K562 (cell line): Measurements from ENCODE around the gene PPP2R2B. TPM values are rescaled to one million over a fixed set of nuclear protein-coding genes. Genes with fewer than 3 reads are reported as not detected.
A peak's percentile ranks its signal among the peaks of the same experiment; 100 is the strongest.

ENCODE experiments used
- ATAC-seq: fragments of 200-7000 bp; cut with Tn5 transposase; 3 replicates; pipeline ENCODE4 v1.9.1; 2020; ENCODE audit warnings: moderate library complexity
- BruUV-seq: library from RNA; stranded (reverse); fragments of 400-500 nt; replicated peaks from 2 replicates; lab custom pipeline; 2021; lab: Mats Ljungman, UMichigan
- CTCF ChIA-PET: fragments of 300-600 bp; formaldehyde crosslinking; extraction: SDS; loops from one replicate; lab custom pipeline; 2021; ENCODE audit warnings: low intra/inter-chr PET ratio; lab: Yijun Ruan, JAX
- POLR2A ChIA-PET: fragments of 300-600, 350-650 bp; sonication (Branson Sonifier 250); formaldehyde crosslinking; extraction: SDS; loops from one replicate; lab custom pipeline; 2021; ENCODE audit warnings: antibody characterized with exemption, inconsistent platforms; lab: Yijun Ruan, JAX
- DNase-seq, 4 experiments: peaks; one replicate each; pipeline versions ENCODE4 v3.0.0 to v3.0.0-alpha.2; 2011 to 2018; ENCODE audit warnings: low spot score in 3 of 4, mixed read lengths in 3 of 4; ENCODE audit errors: extremely low read depth in 1 of 4
- FAIRE-seq: peaks from 2 replicates; lab custom pipeline; 2011; peaks lifted over from hg19 to GRCh38; lab: Jason Lieb, UNC
- H2AFZ ChIP-seq: 2 replicates; pipeline ENCODE4 v1.6.0; 2011; ENCODE audit warnings: low read depth, low read length, control low read depth, inconsistent platforms
- H3K27ac ChIP-seq: fragments of 200-600 bp; 3 replicates; pipeline ENCODE4 v1.8.0; 2011; ENCODE audit warnings: low read depth, mild to moderate bottlenecking, control low read depth, inconsistent platforms, low read length, moderate library complexity, mixed read lengths; ENCODE audit errors: extremely low read depth
- H3K27me3 ChIP-seq, 2 experiments: fragments of 300-600 bp in 1 of 2; 2 replicates in 1 of 2; 3 replicates in 1 of 2; pipeline versions ENCODE4 v1.6.0 to v1.8.0; 2011; ENCODE audit warnings: inconsistent platforms in 2 of 2, low read length in 2 of 2, mild to moderate bottlenecking in 1 of 2, mixed read lengths in 1 of 2, moderate library complexity in 1 of 2; ENCODE audit not compliant: control insufficient read depth in 2 of 2, insufficient read depth in 2 of 2
- H3K36me3 ChIP-seq: fragments of 300-600 bp; 3 replicates; pipeline ENCODE4 v1.8.0; 2011; ENCODE audit warnings: mild to moderate bottlenecking, low read length, inconsistent platforms; ENCODE audit not compliant: control insufficient read depth, insufficient read depth
- H3K4me1 ChIP-seq, 2 experiments: fragments of 200-600 bp in 1 of 2; replicated peaks in 1 of 2; 2 replicates in 1 of 2; 3 replicates in 1 of 2; pipeline versions ENCODE4 v1.5.1 to v1.8.0; 2011; ENCODE audit warnings: inconsistent platforms in 2 of 2, low read length in 2 of 2, mild to moderate bottlenecking in 1 of 2, mixed read lengths in 1 of 2, moderate library complexity in 1 of 2; ENCODE audit not compliant: control insufficient read depth in 2 of 2, insufficient read depth in 2 of 2
- H3K4me2 ChIP-seq: 2 replicates; pipeline ENCODE4 v1.6.1; 2011; ENCODE audit warnings: low read length, control low read depth, inconsistent platforms, mixed read lengths; ENCODE audit not compliant: insufficient read depth
- H3K4me3 ChIP-seq: fragments of 200-600 bp; sonication (generic), shearing (Covaris generic); 2 replicates; pipeline ENCODE4 v1.5.1; 2016; ENCODE audit warnings: control low read depth, inconsistent platforms
- H3K79me2 ChIP-seq: fragments of 200-600 bp; 3 replicates; pipeline ENCODE4 v1.8.0; 2011; ENCODE audit warnings: low read length, inconsistent platforms; ENCODE audit not compliant: control insufficient read depth, insufficient read depth
- H3K9ac ChIP-seq, 2 experiments: 2 replicates each; pipeline versions ENCODE4 v1.6.0 to v1.6.1; 2011; ENCODE audit warnings: low read depth in 2 of 2, low read length in 2 of 2, control low read depth in 1 of 2, inconsistent platforms in 1 of 2, mild to moderate bottlenecking in 1 of 2, mixed read lengths in 1 of 2; ENCODE audit not compliant: insufficient read depth in 1 of 2
- H3K9me1 ChIP-seq: one replicate; pipeline ENCODE4 v1.6.0; 2011; ENCODE audit warnings: inconsistent platforms, mild to moderate bottlenecking, low read length, moderate library complexity; ENCODE audit not compliant: control insufficient read depth, insufficient read depth
- H3K9me3 ChIP-seq: replicated peaks from 2 replicates; pipeline ENCODE4 v1.5.1; 2011; ENCODE audit warnings: low read depth, low read length, inconsistent platforms; ENCODE audit not compliant: control insufficient read depth, insufficient read depth
- H4K20me1 ChIP-seq: replicated peaks from 2 replicates; pipeline ENCODE4 v1.6.1; 2011; ENCODE audit warnings: low read length, inconsistent platforms, mixed read lengths; ENCODE audit not compliant: control insufficient read depth, insufficient read depth
- BCL6 ChIP-seq: fragments of 250-450 bp; sonication (Bioruptor Pico); IDR thresholded peaks from 2 replicates; pipeline ENCODE4 v1.4.0; 2020
- BRF1 ChIP-seq: IDR thresholded peaks from 3 replicates; pipeline ENCODE4 v1.6.1; 2011; ENCODE audit warnings: borderline replicate concordance, mild to moderate bottlenecking; ENCODE audit not compliant: insufficient read length; ENCODE audit errors: extremely low read depth
- CHCHD3 ChIP-seq: fragments of 250-450 bp; sonication (Bioruptor Pico); IDR thresholded peaks from 2 replicates; pipeline ENCODE4 v2.1.2; 2022; ENCODE audit warnings: mild to moderate bottlenecking
- ESRRB ChIP-seq: fragments of 250-450 bp; sonication (Bioruptor Pico); IDR thresholded peaks from 2 replicates; pipeline ENCODE4 v1.5.0; 2020; ENCODE audit warnings: mild to moderate bottlenecking, moderate library complexity, borderline replicate concordance
- FOXP1 ChIP-seq: sonication (generic); formaldehyde crosslinking; IDR thresholded peaks from 2 replicates; pipeline ENCODE4 v1.8.0; 2022; ENCODE audit warnings: mild to moderate bottlenecking, missing genetic modification reagents
- GABPA ChIP-seq: fragments of 200-800 bp; sonication (Bioruptor generic); conservative IDR thresholded peaks from 2 replicates; pipeline ENCODE4 v1.6.1; 2016; ENCODE audit warnings: low read depth, missing genetic modification characterization, missing compliant biosample characterization
- HMG20A ChIP-seq: fragments of 450-650 bp; formaldehyde crosslinking; conservative IDR thresholded peaks from 2 replicates; pipeline ENCODE4 v1.4.0; 2020; ENCODE audit warnings: mild to moderate bottlenecking, mixed read lengths
- IRF2 ChIP-seq: sonication (generic); formaldehyde crosslinking; IDR thresholded peaks from 2 replicates; pipeline ENCODE4 v1.8.1; 2022; ENCODE audit warnings: mild to moderate bottlenecking, missing genetic modification reagents
- JUNB ChIP-seq: fragments of 450-650 bp; formaldehyde crosslinking; conservative IDR thresholded peaks from 2 replicates; pipeline ENCODE4 v1.4.0; 2020; ENCODE audit warnings: mild to moderate bottlenecking
- MIER1 ChIP-seq: fragments of 450-650 bp; IDR thresholded peaks from 2 replicates; pipeline ENCODE4 v1.6.1; 2016; ENCODE audit warnings: antibody characterized with exemption, mild to moderate bottlenecking, low read depth
- NFIC ChIP-seq: fragments of 450-650 bp; IDR thresholded peaks from 2 replicates; pipeline ENCODE4 v1.6.1; 2017; ENCODE audit warnings: mild to moderate bottlenecking, inconsistent platforms
- PHB2 ChIP-seq: fragments of 450-650 bp; IDR thresholded peaks from 2 replicates; pipeline ENCODE4 v1.6.1; 2017; ENCODE audit warnings: low read depth
- RAD21 ChIP-seq, 2 experiments: fragments of 250-450 bp in 1 of 2; fragments of 450-650 bp in 1 of 2; sonication (Bioruptor Pico) in 1 of 2; formaldehyde crosslinking in 1 of 2; IDR thresholded peaks in 1 of 2; conservative IDR thresholded peaks in 1 of 2; 2 replicates each; pipeline versions ENCODE4 v1.4.0 to v1.8.0; 2020 to 2022; ENCODE audit warnings: mild to moderate bottlenecking in 2 of 2, moderate library complexity in 1 of 2
- ZNF143 ChIP-seq: sonication (generic); formaldehyde crosslinking; IDR thresholded peaks from 2 replicates; pipeline ENCODE4 v1.9.0; 2022; ENCODE audit warnings: mild to moderate bottlenecking, missing genetic modification reagents
- WGBS: fragments of 100-300 bp; shearing (Covaris generic); methylation state at CpG from one replicate; pipeline ENCODE4 v1.1.6; 2016; ENCODE audit warnings: low coverage, mixed read lengths; ENCODE audit not compliant: insufficient coverage; ENCODE audit errors: missing lambda C conversion rate; 5-methylcytosine and 5-hydroxymethylcytosine counted together
- in situ Hi-C: fragments of 300-500 bp; cut with MboI; formaldehyde crosslinking; loops from 4 replicates; pipeline ENCODE4 v1.15.0; 2018; ENCODE audit warnings: inconsistent platforms, mixed read lengths
- intact Hi-C: fragments of 100-400 bp; cut with micrococcal nuclease; formaldehyde crosslinking; loops from 2 replicates; pipeline ENCODE4 v1.14.2; 2022
- polyA plus RNA-seq, 8 experiments: library from polyadenylated mRNA; depleted of rRNA in 4 of 8; stranded (reverse) in 5 of 8; unstranded in 3 of 8; fragments of >200 nt; fragmentation: Nextera tagmentation in 2 of 8; fragmentation: Illumina TruSeq in 1 of 8; extraction: Ambion mirVana in 2 of 8; extraction: Trizol in 1 of 8; gene quantifications; 2 replicates each; pipeline versions ENCODE4 v1.2.1 to v1.2.3, GENCODE V29; 2011 to 2014; ENCODE audit warnings: inconsistent platforms in 1 of 8, missing spikeins in 1 of 8
- total RNA-seq, 7 experiments: library from RNA; depleted of rRNA in 6 of 7; stranded (reverse); fragments of >200 nt in 6 of 7; fragmentation: Illumina TruSeq in 2 of 7; extraction: Trizol in 2 of 7; gene quantifications; 2 replicates each; pipeline versions ENCODE4 v1.2.1 to v1.2.3, GENCODE V29; 2011 to 2021; ENCODE audit warnings: low replicate concordance in 1 of 7

The PPP2R2B gene
- total and polyA plus RNA-seq, 9 of the 15 experiments (the other 6 are each of a cell fraction or from before 2014, with no cell fraction given): not detected

GRCh38 chr5:146906803-146907202 is 28.2 kb upstream of the PPP2R2B start:
- no peak for TF ChIP-seq BCL6
- TF ChIP-seq ZNF143 (CRISPR knock-in tag): no peak
- TF ChIP-seq CHCHD3 (CRISPR knock-in tag): no peak
- no peak for TF ChIP-seq MIER1
- TF ChIP-seq, all 486 proteins: peak for 0
- H3K4me2 ChIP-seq: no peak overlapping the region
- ChIA-PET POLR2A (interaction anchor here (0.7 kb wide), 1 partner anchor 29 kb away, joined by 5 read pairs; no protein-coding TSS in a partner anchor), CTCF (no interaction called here)
- DNase-seq (peak in 1 of 4 experiments; percentile 2), FAIRE-seq (no peak), ATAC-seq (no peak)
- H3K9ac ChIP-seq: no peak overlapping the region
- H3K9me1 ChIP-seq: no peaks in the 10 kb centered on the region
- intact Hi-C loops: no loop called here
- no peaks in the 10 kb centered on the region for H4K20me1 ChIP-seq
- in situ Hi-C loops: no loop called here
- no peak overlapping the region for H2AFZ ChIP-seq
- H3K4me3 ChIP-seq: no peak overlapping the region
- BruUV-seq: no TSS peak
- no peaks in the 10 kb centered on the region for H3K27me3 ChIP-seq
- H3K79me2 ChIP-seq: no peaks in the 10 kb centered on the region
- WGBS: 0% methylated on average over 5 of the region's 5 CpGs
- no peaks in the 10 kb centered on the region for H3K9me3 ChIP-seq
- H3K27ac ChIP-seq: no peak overlapping the region
- H3K36me3 ChIP-seq: no peaks in the 10 kb centered on the region
- no peaks in the 10 kb centered on the region for H3K4me1 ChIP-seq

GRCh38 chr5:146904890-146905289 is 26.3 kb upstream of the PPP2R2B start:
- Histone ChIP-seq H3K9me3 (no peaks in the 10 kb centered on the region), H4K20me1 (no peaks in the 10 kb centered on the region), H3K27ac (no peak overlapping the region), H3K79me2 (no peaks in the 10 kb centered on the region), H3K27me3 (no peaks in the 10 kb centered on the region), H2AFZ (no peak overlapping the region), H3K4me1 (no peaks in the 10 kb centered on the region), H3K4me3 (no peak overlapping the region), H3K4me2 (no peak overlapping the region), H3K9ac (no peak overlapping the region), H3K36me3 (no peaks in the 10 kb centered on the region), H3K9me1 (no peaks in the 10 kb centered on the region)
- intact Hi-C loops: no loop called here
- TF ChIP-seq HMG20A (CRISPR knock-in tag) (no peak), JUNB (CRISPR knock-in tag) (no peak), BRF1 (no peak), PHB2 (no peak), FOXP1 (CRISPR knock-in tag) (no peak), ESRRB (no peak), RAD21 (CRISPR knock-in tag; conservative IDR thresholded peaks at IDR 0.05 in 1 of 2, IDR thresholded peaks at IDR 0.05 in 1 of 2) (no peak), GABPA (tag) (no peak), NFIC (no peak), IRF2 (CRISPR knock-in tag) (no peak)
- ChIA-PET POLR2A (no interaction called here), CTCF (no interaction called here)
- ATAC-seq (no peak), FAIRE-seq (no peak), DNase-seq (no peak)
- in situ Hi-C loops: no loop called here
- BruUV-seq: no TSS peak
- 6% methylated on average over 1 of the region's 1 CpG for WGBS
